Mucosa of gallbladder (tissue), 1 donor: ENCODE measurements around the gene PMM2. TPM values are rescaled to one million over a fixed set of nuclear protein-coding genes. Genes with fewer than 3 reads are reported as not detected.
A peak's percentile ranks its signal among the peaks of the same experiment; 100 is the strongest.

Experiments
- DNase-seq: peaks from one replicate; pipeline ENCODE4 v3.0.0-alpha.2; 2020; ENCODE audit warnings: low spot score
- total RNA-seq: library from RNA; stranded (reverse); gene quantifications from one replicate; pipeline ENCODE4 v1.2.1, GENCODE V29; 2021
- donor health status: DM: no; HTN: no; CAD: no.

The PMM2 gene
- total RNA-seq, 1 donor from 2014 or later = 33.2 TPM

GRCh38 chr16:8851761-8852403 lies 54.2 kb downstream of the PMM2 start:
- no peak for DNase-seq

GRCh38 chr16:8852534-8852933 lies 54.9 kb downstream of the PMM2 start:
- DNase-seq = no peak

DNA sequence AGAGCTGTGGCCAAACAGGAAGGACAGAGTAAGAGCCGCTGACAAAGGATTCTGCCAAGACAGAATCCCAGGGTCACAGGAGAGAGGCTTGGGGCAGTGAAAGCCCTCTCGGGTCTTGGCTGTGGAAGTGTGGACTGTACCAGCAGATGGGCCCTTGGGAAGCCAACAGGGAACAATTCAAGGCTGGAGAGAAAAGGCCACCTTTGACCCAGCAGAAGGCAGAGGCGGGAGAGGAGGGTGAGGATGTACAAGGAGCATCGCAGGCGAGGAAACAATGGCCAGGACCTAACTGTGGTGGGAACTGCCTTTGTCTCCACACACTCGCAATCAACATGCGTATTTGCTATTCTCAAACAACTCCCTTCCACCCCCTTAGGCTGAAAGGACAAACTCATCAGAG lies 55.5 kb downstream of the PMM2 start:
- DNase-seq = no peak

- DNase-seq = no peak
Observed at GRCh38 chr16:8853611-8854010, 56.0 kb downstream of the PMM2 start.

DNA sequence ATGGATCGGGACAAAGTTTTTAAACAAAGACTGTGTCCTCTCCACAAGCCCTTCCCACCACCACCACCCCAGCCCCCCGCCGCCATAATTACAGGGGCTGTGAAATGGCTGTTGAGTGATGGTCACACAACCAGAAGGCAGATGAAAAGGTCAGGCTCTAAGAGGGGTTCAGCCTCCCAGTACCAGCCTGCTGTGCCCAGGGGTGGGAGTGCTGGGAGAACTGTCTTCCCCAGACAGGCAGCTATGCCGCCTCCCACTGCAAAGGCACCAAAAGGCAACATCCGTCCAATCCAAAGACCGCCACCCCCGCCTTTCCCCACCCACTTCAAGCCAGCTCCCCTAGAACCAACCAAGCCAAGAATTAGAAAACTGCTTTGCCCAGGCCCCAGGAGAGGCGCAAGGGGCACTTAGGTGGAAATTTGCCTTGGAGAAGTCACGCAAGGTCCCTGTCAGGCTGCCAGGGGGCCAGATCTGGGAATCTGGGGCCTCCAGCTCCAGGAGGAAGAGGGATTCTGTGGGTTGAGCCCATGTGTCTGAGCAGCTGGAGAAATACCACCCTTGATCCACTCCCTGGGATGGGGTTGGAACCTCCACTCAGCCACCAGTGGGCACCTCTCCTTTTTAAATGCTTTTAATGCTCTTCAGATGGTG lies 56.8 kb downstream of the PMM2 start:
- DNase-seq = no peak

DNA sequence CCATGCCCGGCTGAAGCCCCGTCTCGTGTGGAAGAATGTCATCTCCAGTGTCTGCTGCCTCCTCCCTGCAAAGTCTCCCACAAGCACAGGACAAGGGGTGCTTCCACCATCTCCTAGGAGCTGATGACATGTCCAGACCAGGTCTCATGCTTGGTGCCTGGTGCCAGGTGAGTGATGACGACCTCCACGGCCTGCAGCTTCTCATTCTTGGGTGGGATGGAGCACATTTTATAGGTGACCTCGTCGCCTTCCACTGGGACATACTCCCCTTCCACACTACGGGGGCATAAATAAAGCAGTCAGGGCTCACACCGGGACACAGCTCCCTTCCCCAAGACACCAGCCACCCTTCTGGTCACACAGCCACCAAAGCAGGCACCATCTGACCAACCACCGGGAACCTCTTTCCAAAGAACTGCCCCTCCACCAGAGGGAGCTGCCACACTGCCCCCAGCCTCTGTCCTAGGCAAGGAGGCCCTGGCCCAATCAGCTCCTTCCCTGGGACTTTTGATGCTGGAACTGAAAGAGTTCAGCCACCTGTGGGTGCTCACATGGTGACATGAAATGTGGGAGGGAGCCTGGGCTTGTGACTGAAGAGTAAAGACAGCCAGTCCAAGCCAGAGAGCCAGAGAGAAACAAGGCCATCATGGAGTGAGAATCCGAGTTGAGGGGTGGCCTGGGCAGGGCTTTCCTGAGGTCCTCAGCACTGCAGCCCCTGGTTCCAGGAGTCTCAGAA lies 57.6 kb downstream of the PMM2 start:
- DNase-seq = no peak

GRCh38 chr16:8855972-8856371 lies 58.3 kb downstream of the PMM2 start:
- no peak for DNase-seq

DNA sequence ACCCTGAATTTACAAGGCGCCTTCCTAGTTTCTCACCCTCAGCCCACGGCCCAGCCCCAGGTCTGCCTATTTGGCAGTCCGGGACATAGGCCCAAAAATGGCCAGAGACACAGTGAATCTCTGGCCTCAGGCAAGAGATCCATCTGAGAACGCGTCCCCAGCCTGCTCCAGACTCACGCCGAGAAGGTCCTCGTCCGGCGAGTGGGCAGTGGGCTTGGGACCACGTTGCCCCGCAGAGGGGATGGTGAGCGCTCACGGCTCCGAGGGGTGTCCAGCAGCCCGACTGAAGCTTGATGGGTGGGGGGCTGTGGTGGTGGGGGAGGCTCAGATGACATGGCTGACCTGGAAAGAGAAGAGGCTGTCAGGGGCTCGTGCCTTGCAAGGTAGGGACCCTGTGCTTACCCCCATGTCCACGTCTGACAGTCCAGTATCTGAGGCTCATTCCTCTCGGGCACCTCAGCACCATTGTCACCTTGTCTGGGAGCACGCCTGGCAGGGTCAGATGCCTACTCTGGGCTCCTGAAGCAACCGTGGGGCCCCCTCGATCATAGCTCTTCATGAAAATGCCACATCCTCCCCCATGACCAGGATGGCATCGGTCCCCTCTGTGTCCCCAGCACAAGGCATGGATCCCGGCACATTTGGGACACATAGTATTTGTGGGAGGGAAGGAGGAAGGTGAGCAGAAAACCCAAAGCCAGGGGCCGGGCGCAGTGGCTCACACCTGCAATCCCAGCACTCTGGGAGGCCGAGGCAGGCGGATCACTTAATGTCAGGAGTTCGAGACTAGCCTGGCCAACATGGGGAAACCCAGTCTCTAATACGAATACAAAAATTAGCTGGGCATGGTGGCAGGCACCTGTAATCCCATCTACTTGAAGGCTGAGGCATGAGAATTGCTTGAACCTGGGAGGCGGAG lies 61.6 kb downstream of the PMM2 start:
- no peak for DNase-seq

- DNase-seq = peak; percentile 54
Observed at GRCh38 chr16:8859913-8860881, 62.6 kb downstream of the PMM2 start.

GRCh38 chr16:8861563-8862308 lies 64.1 kb downstream of the PMM2 start:
- no peak for DNase-seq

- DNase-seq = no peak
Observed at GRCh38 chr16:8862309-8863130, 64.9 kb downstream of the PMM2 start.

DNA sequence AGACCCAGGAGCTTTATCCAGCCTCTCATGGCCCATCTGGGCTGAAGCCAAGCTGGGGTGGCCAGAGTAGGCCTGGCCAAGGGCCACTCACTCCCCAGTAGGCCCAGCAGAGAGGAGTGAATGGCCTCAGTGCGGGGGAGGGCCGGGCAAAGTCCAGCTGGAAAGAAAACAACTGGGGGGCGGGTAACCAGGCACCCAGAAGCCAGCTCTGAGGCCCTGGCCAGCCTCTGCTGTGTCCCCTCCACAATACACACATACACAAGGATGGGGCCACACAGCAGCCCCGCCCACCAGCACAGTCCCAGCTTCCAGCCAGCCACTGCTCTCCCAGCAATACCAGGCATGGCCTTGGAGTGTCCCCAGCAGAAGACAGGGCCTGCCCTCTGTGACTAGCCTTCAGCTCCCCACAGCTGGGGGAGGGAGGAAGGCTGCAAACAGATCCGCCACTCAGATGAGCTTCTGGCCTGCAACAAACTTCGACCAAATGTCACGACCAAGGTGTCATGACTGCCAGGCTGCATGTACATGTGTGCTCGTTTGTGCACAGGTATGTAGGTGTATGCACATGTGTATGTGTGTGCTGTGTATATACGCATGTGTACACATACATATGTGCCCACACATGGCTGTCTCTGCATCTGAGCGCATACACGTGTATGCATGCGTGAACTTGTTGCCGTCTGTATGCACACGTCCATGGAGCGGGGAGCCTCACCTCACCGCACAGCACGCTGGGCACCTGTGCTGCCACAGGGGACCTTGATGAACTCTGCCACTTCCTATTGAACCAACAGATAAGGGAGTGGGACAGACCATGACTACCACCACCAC lies 66.2 kb downstream of the PMM2 start:
- peak; percentile 90 for DNase-seq

GRCh38 chr16:8864480-8865110 lies 67.0 kb downstream of the PMM2 start:
- no peak for DNase-seq

- no peak for DNase-seq
Observed at GRCh38 chr16:8865145-8865882, 67.7 kb downstream of the PMM2 start.

- DNase-seq = no peak
Observed at GRCh38 chr16:8866118-8866883, 68.7 kb downstream of the PMM2 start.

GRCh38 chr16:8866884-8867215 lies 69.2 kb downstream of the PMM2 start:
- DNase-seq = no peak
